ENCODE results near the gene LACTB. TPM values are rescaled to one million over a fixed set of nuclear protein-coding genes. Genes with fewer than 3 reads are reported as not detected.
A peak's percentile ranks its signal among the peaks of the same experiment; 100 is the strongest.

The LACTB gene
- total RNA-seq, 4 donors from 2014 or later, result 9.7 to 22.6 (median 12.1) TPM

DNA sequence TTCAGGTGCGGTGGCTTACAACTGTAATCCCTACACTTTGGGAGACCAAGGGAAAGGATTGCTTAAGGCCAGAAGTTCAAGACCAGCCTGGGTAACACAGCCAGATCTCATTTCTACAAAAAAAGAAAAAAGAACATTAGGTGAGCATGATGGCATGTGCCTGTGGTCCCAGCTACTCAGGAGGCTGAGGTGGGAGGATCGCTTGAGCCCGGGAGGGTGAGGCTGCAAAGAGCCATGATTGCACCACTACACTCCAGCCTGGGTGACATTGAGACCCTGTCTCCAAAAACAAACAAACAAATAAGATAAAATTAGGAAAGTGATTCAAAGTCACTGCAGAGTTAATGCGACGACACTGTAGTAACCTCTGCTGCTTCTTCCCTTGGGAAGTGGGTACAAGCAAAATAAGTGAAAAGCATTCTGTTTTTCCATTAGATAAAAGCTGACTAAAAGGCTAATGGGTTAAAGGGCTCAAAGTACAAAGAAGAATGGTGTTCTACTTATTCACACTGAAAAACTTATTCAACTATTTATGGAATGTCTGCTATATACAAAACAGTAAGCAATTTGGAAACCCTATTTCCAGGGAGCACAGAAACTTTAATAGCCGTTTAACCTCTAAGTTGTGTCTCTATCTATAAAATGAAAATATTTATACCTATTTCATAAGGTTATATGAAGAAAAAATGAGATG lies 43.7 kb downstream of the LACTB start:
- TF ChIP-seq POLR2A (IDR thresholded peaks at IDR 0.05), result no peak

GRCh38 chr15:63166219-63166618 lies 44.6 kb downstream of the LACTB start:
- intact Hi-C loops (cut with DNase I), result loop anchor here (10.0 kb wide), 1 partner anchor 109 kb away; the partner anchor contains the start of gene APH1B
- TF ChIP-seq, protein P1, sequence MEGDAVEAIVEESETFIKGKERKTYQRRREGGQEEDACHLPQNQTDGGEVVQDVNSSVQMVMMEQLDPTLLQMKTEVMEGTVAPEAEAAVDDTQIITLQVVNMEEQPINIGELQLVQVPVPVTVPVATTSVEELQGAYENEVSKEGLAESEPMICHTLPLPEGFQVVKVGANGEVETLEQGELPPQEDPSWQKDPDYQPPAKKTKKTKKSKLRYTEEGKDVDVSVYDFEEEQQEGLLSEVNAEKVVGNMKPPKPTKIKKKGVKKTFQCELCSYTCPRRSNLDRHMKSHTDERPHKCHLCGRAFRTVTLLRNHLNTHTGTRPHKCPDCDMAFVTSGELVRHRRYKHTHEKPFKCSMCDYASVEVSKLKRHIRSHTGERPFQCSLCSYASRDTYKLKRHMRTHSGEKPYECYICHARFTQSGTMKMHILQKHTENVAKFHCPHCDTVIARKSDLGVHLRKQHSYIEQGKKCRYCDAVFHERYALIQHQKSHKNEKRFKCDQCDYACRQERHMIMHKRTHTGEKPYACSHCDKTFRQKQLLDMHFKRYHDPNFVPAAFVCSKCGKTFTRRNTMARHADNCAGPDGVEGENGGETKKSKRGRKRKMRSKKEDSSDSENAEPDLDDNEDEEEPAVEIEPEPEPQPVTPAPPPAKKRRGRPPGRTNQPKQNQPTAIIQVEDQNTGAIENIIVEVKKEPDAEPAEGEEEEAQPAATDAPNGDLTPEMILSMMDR (IDR thresholded peaks at IDR 0.05), result peak in 1 of 6 experiments; percentile 28
- no peak for TF ChIP-seq POLR2A (IDR thresholded peaks at IDR 0.05)
- no peak for DNase-seq
- H3K9me3 ChIP-seq, result no peaks in the 10 kb centered on the region
- 84 to 100% methylated on average over 2 of the region's 2 CpGs for WGBS, 2 donors
- no peaks in the 10 kb centered on the region for H3K36me3 ChIP-seq
- H3K4me1 ChIP-seq, result no peaks in the 10 kb centered on the region
- no peak overlapping the region for H3K27ac ChIP-seq
- H3K4me3 ChIP-seq, result no peak overlapping the region
- H3K27me3 ChIP-seq, result no peaks in the 10 kb centered on the region

More for the DNA sequence above, 43.7 kb downstream of the LACTB start:
- Histone ChIP-seq H3K27ac (no peak overlapping the region), H3K27me3 (no peaks in the 10 kb centered on the region), H3K4me3 (no peak overlapping the region), H3K36me3 (no peaks in the 10 kb centered on the region), H3K4me1 (no peaks in the 10 kb centered on the region), H3K9me3 (no peaks in the 10 kb centered on the region)
- WGBS, 2 donors, result 78 to 87% methylated on average over 6 of the region's 6 CpGs
- intact Hi-C loops (cut with DNase I), result loop anchor here (10.0 kb wide), 1 partner anchor 109 kb away; the partner anchor contains the start of gene APH1B
- DNase-seq, result no peak

- no peak overlapping the region for H3K27ac ChIP-seq
- TF ChIP-seq, protein P1 (IDR thresholded peaks at IDR 0.05), result no peak
- no peak for TF ChIP-seq POLR2A (IDR thresholded peaks at IDR 0.05)
- H3K36me3 ChIP-seq, result no peaks in the 10 kb centered on the region
- H3K4me1 ChIP-seq, result no peaks in the 10 kb centered on the region
- H3K4me3 ChIP-seq, result no peak overlapping the region
- DNase-seq, result no peak
- 69 to 84% methylated on average over 2 of the region's 2 CpGs for whole genome bisulfite sequencing, 2 donors
- intact Hi-C loops (cut with DNase I), result loop anchor here (10.0 kb wide), 1 partner anchor 105 kb away; the partner anchor contains the start of gene APH1B
- no peaks in the 10 kb centered on the region for H3K27me3 ChIP-seq
- H3K9me3 ChIP-seq, result no peaks in the 10 kb centered on the region
Measured at GRCh38 chr15:63169788-63170187, 48.1 kb downstream of the LACTB start.

GRCh38 chr15:63172376-63172775 lies 50.7 kb downstream of the LACTB start:
- no peaks in the 10 kb centered on the region for H3K9me3 ChIP-seq
- no peak for DNase-seq
- H3K27me3 ChIP-seq, result no peaks in the 10 kb centered on the region
- H3K4me3 ChIP-seq, result no peak overlapping the region
- H3K27ac ChIP-seq, result no peak overlapping the region
- no peaks in the 10 kb centered on the region for H3K36me3 ChIP-seq
- WGBS, 2 donors, result 89 to 96% methylated on average over 5 of the region's 5 CpGs
- H3K4me1 ChIP-seq, result no peaks in the 10 kb centered on the region
- intact Hi-C loops (cut with DNase I), result no loop called here
- TF ChIP-seq, protein P1 (IDR thresholded peaks at IDR 0.05), result no peak
- TF ChIP-seq POLR2A (IDR thresholded peaks at IDR 0.05), result no peak

DNA sequence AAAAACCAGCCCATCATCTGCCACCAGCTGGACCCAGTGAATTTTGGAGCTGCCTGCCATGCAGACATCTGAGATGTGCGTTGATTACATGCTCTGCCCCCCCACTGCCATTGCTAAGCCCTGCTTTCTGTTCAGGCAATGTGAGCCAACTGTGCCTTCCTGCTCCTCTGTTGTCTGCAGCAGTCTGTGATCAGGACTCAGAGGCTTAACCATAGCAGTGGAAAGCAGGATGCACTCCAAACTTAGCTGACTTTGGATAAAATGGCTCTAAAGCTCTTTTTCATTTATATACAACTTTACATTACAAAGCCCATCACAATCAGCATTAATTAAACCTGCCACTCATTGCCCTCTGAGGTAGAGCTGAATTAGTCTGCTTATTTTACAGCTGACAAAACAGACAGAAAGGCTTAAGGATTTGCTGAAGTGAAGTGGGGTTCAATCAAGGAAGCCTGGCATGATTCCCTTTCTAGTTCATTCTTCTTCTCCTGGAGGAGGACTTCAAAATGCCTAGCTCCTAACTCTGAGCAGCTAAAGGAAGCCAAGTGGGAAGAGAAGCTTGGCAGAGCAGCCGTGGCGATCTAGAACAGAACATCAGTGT lies 51.3 kb downstream of the LACTB start:
- 67 to 77% methylated on average over 3 of the region's 3 CpGs for WGBS, 2 donors
- Histone ChIP-seq H3K4me3 (no peak overlapping the region), H3K27me3 (no peaks in the 10 kb centered on the region), H3K9me3 (no peaks in the 10 kb centered on the region), H3K4me1 (no peaks in the 10 kb centered on the region), H3K27ac (no peak overlapping the region), H3K36me3 (no peaks in the 10 kb centered on the region)
- DNase-seq, result no peak
- TF ChIP-seq, protein P1 (IDR thresholded peaks at IDR 0.05), result no peak
- TF ChIP-seq POLR2A (IDR thresholded peaks at IDR 0.05), result no peak
- intact Hi-C loops (cut with DNase I), result no loop called here

Measured in esophagus squamous epithelium (tissue), 5 donors.